Upper lobe of right lung (tissue), 1 donor: ENCODE results near the gene TMOD4. TPM values are rescaled to one million over a fixed set of nuclear protein-coding genes. Genes with fewer than 3 reads are reported as not detected.

ENCODE experiments used
- ATAC-seq: fragments of 200-7000 bp; cut with Tn5 transposase; one replicate; pipeline ENCODE4 v1.9.1; 2020; ENCODE audit warnings: mild to moderate bottlenecking, moderate library complexity
- DNase-seq: peaks from one replicate; pipeline ENCODE4 v3.0.0-alpha.2; 2020
- H3K27ac ChIP-seq: fragments of 200-600 bp; one replicate; pipeline ENCODE4 v1.8.0; 2022
- H3K27me3 ChIP-seq: fragments of 200-600 bp; one replicate; pipeline ENCODE4 v1.8.0; 2022; ENCODE audit warnings: mild to moderate bottlenecking
- H3K36me3 ChIP-seq: fragments of 200-600 bp; one replicate; pipeline ENCODE4 v1.8.0; 2022
- H3K4me1 ChIP-seq: fragments of 200-600 bp; one replicate; pipeline ENCODE4 v1.8.0; 2022
- H3K4me3 ChIP-seq: fragments of 200-600 bp; one replicate; pipeline ENCODE4 v1.8.0; 2022; ENCODE audit warnings: mild to moderate bottlenecking
- H3K9me3 ChIP-seq: fragments of 200-600 bp; one replicate; pipeline ENCODE4 v1.8.0; 2022
- CTCF ChIP-seq: fragments of 200-600 bp; IDR thresholded peaks from one replicate; pipeline ENCODE4 v1.8.0; 2022; ENCODE audit warnings: antibody characterized with exemption
- intact Hi-C: fragments of 100-400 bp; cut with DNase I; formaldehyde crosslinking; loops from one replicate; pipeline ENCODE4 v1.11.0; 2022
- total RNA-seq: library from RNA; stranded (reverse); fragmentation: NEBNext Ultra II Directional; extraction: Animal tissue kit (Norgen Biotek cat#: 25700); gene quantifications from one replicate; pipeline ENCODE4 v1.2.1, GENCODE V29; 2021
- donor health status: DM: no; HTN: yes; CAD: no; lungs with severe emphysema.

TMOD4 gene
- total RNA-seq, 1 donor from 2014 or later = not detected

DNA sequence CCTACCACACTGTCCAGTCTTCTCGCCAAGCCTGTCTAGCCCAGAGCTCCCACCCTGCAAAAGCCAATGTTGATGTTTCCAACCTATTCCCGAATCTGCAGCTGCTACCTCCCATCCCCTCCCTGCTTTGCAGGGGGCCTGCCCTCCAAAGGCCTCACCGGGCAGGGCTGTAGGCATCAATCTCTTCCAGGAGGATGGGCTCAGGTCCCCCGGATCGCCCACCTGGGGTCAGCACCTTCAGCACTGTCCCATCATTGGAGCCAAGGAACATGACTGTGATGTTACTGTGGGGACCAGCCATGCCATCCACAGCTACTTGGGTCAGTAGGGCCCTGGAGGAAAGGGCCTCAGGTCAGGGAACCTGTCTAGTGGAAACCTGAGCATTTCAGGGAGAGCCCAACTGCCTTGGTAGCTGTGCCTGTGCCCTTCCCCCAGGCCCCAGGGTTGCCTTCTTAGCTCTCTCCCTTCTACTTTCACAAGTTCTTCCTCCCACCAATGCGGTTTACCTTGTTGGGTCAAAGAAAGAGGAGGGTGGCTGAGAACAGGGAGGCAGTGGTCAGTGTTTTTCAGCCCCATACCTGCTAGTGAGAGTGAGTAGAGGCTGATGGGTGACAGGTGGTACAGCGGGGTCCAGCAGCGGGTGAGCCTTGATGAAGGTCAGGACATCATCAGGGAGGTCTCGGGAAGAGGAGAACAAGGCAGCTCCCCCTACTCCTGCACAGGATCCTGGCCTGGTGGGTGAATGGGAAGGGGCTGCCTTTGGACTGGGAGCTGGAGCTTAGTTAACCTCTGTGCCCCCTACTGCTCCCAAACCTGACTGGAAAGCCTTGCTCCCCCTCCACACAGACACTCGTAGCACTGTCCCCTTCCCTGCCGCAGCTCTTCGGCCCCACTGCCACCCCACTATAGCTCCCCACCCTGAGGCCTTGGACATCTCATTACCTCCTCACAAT lies 40.1 kb downstream of the TMOD4 start:
- no peak overlapping the region for H3K4me3 ChIP-seq
- intact Hi-C loops = no loop called here
- no peak for DNase-seq

GRCh38 chr1:151134991-151135390 lies 40.8 kb downstream of the TMOD4 start:
- Histone ChIP-seq H3K27ac (no peak overlapping the region), H3K4me1 (peaks cover 5% of the 10 kb centered on the region), H3K36me3 (no peaks in the 10 kb centered on the region), H3K27me3 (no peaks in the 10 kb centered on the region), H3K4me3 (no peak overlapping the region), H3K9me3 (no peaks in the 10 kb centered on the region)
- intact Hi-C loops = no loop called here
- TF ChIP-seq CTCF = no peak
- DNase-seq = no peak
- ATAC-seq = no peak

More for the DNA sequence above, 40.1 kb downstream of the TMOD4 start:
- Histone ChIP-seq H3K27ac (no peak overlapping the region), H3K9me3 (no peaks in the 10 kb centered on the region), H3K36me3 (no peaks in the 10 kb centered on the region), H3K27me3 (no peaks in the 10 kb centered on the region), H3K4me1 (peaks cover 5% of the 10 kb centered on the region)
- ATAC-seq = no peak
- TF ChIP-seq CTCF = no peak

DNA sequence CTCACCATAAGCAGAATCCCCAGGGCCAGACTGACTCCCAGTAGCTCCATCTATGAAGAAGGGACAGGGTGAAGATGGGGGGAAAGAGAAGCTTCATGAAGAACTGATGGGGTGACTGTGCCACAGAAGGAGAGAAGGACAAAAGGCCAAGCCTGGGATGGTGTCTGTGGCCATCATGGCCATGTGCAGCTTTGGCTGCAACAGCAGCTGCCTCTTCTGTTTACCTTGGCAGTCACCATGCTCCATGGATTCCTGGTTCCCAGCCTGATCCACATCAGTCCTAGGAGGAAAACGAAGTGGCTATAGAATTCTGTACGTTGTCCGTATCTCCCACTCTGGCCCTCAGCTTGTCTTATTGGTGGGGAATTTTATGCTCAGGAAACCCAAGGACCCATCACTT lies 41.4 kb downstream of the TMOD4 start:
- H3K9me3 ChIP-seq = no peaks in the 10 kb centered on the region
- H3K4me3 ChIP-seq = no peak overlapping the region
- no peak overlapping the region for H3K27ac ChIP-seq
- H3K36me3 ChIP-seq = no peaks in the 10 kb centered on the region
- H3K4me1 ChIP-seq = peaks cover 5% of the 10 kb centered on the region
- H3K27me3 ChIP-seq = no peaks in the 10 kb centered on the region
- no peak for ATAC-seq
- intact Hi-C loops = no loop called here
- no peak for TF ChIP-seq CTCF
- no peak for DNase-seq

- Histone ChIP-seq H3K27me3 (no peaks in the 10 kb centered on the region), H3K4me3 (no peak overlapping the region), H3K4me1 (peaks cover 5% of the 10 kb centered on the region), H3K36me3 (no peaks in the 10 kb centered on the region), H3K9me3 (no peaks in the 10 kb centered on the region), H3K27ac (no peak overlapping the region)
- ATAC-seq (no peak), DNase-seq (no peak)
- intact Hi-C loops = no loop called here
- TF ChIP-seq CTCF = no peak
Observed at GRCh38 chr1:151133018-151133806, 42.6 kb downstream of the TMOD4 start.

- ATAC-seq = no peak
- H3K4me3 ChIP-seq = no peak overlapping the region
- DNase-seq = no peak
Observed at GRCh38 chr1:151132335-151133017, 43.3 kb downstream of the TMOD4 start.

More at GRCh38 chr1:151132335-151133017, 43.3 kb downstream of the TMOD4 start:
- intact Hi-C loops = no loop called here
- Histone ChIP-seq H3K36me3 (no peaks in the 10 kb centered on the region), H3K4me1 (peaks cover 5% of the 10 kb centered on the region), H3K27me3 (no peaks in the 10 kb centered on the region), H3K9me3 (no peaks in the 10 kb centered on the region), H3K27ac (no peak overlapping the region)
- no peak for TF ChIP-seq CTCF
